ENCODE results near the gene ELL2. TPM values are rescaled to one million over a fixed set of nuclear protein-coding genes. Genes with fewer than 3 reads are reported as not detected.

The ELL2 gene
- polyA plus RNA-seq, 1 donor (not counting 4 experiments of a cell fraction or from before 2014, with no cell fraction given), result 100 TPM

- Histone ChIP-seq H4K20me1 (ENCODE audit: control insufficient read depth, extremely low read depth, insufficient read depth, low read length) (no peaks in the 10 kb centered on the region), H3K4me1 (ENCODE audit: control insufficient read depth, extremely low read depth, insufficient read depth, low read length) (peaks cover 39% of the 10 kb centered on the region), H3K4me3 (ENCODE audit: control insufficient read depth in 2 of 3, extremely low read depth in 1 of 3, insufficient read depth in 2 of 3, low read depth in 1 of 3, low read length in 3 of 3) (no peak overlapping the region), H3K79me2 (ENCODE audit: control insufficient read depth, insufficient read depth, low read length) (no peaks in the 10 kb centered on the region), H3K27me3 (ENCODE audit: control insufficient read depth, extremely low read depth, insufficient read depth, low read length) (no peaks in the 10 kb centered on the region), H3K36me3 (ENCODE audit: control insufficient read depth in 2 of 2, extremely low read depth in 1 of 2, insufficient read depth in 2 of 2, low read length in 2 of 2) (peaks cover 0 to 3% of the 10 kb centered on the region in 2 experiments), H3K4me2 (ENCODE audit: control insufficient read depth, extremely low read depth, insufficient read depth, low read depth, low read length) (no peak overlapping the region), H3K9me3 (ENCODE audit: control insufficient read depth, low read depth, low read length) (no peaks in the 10 kb centered on the region), H3K9ac (ENCODE audit: control insufficient read depth, extremely low read depth, insufficient read depth, low read length) (no peak overlapping the region), H3K27ac (ENCODE audit: control insufficient read depth, insufficient read depth, low read length) (peak overlapping the region; percentile 15), H2AFZ (ENCODE audit: control insufficient read depth, low read length) (no peak overlapping the region), H3K9me1 (ENCODE audit: control insufficient read depth, extremely low read depth, insufficient read depth, low read length) (no peaks in the 10 kb centered on the region)
- FAIRE-seq (no peak), DNase-seq (ENCODE audit: low read depth, low spot score) (no peak)
- dilution Hi-C loops (cut with MboI; ENCODE audit: extremely low pct_ligation_motif_present, low sequenced_read_pairs), result no loop called here
- TF ChIP-seq EZH2 (IDR thresholded peaks at IDR 0.05; ENCODE audit: low read length) (no peak), CTCF (optimal IDR thresholded peaks at IDR 0.05 in 1 of 3, IDR thresholded peaks at IDR 0.05 in 1 of 3, conservative IDR thresholded peaks at IDR 0.05 in 1 of 3; ENCODE audit: extremely low read depth in 1 of 3, insufficient read depth in 2 of 3, low read length in 3 of 3) (no peak)
Measured at GRCh38 chr5:95879661-95880060, 82.0 kb downstream of the ELL2 start.

GRCh38 chr5:95878417-95879323 is 83.0 kb downstream of the ELL2 start:
- dilution Hi-C loops (cut with MboI; ENCODE audit: extremely low pct_ligation_motif_present, low sequenced_read_pairs), result no loop called here
- no peaks in the 10 kb centered on the region for H4K20me1 ChIP-seq (ENCODE audit: control insufficient read depth, extremely low read depth, insufficient read depth, low read length)
- no peak overlapping the region for H3K4me3 ChIP-seq (ENCODE audit: control insufficient read depth in 2 of 3, extremely low read depth in 1 of 3, insufficient read depth in 2 of 3, low read depth in 1 of 3, low read length in 3 of 3)
- TF ChIP-seq CTCF (optimal IDR thresholded peaks at IDR 0.05 in 1 of 3, IDR thresholded peaks at IDR 0.05 in 1 of 3, conservative IDR thresholded peaks at IDR 0.05 in 1 of 3; ENCODE audit: extremely low read depth in 1 of 3, insufficient read depth in 2 of 3, low read length in 3 of 3) (no peak), EZH2 (IDR thresholded peaks at IDR 0.05; ENCODE audit: low read length) (no peak)
- H3K79me2 ChIP-seq (ENCODE audit: control insufficient read depth, insufficient read depth, low read length), result no peaks in the 10 kb centered on the region
- FAIRE-seq (peak; percentile 87), DNase-seq (ENCODE audit: low read depth, low spot score) (no peak)
- peak overlapping the region; percentile 43 for H3K4me2 ChIP-seq (ENCODE audit: control insufficient read depth, extremely low read depth, insufficient read depth, low read depth, low read length)
- no peak overlapping the region for H3K9ac ChIP-seq (ENCODE audit: control insufficient read depth, extremely low read depth, insufficient read depth, low read length)
- peaks cover 0 to 3% of the 10 kb centered on the region in 2 experiments for H3K36me3 ChIP-seq (ENCODE audit: control insufficient read depth in 2 of 2, extremely low read depth in 1 of 2, insufficient read depth in 2 of 2, low read length in 2 of 2)
- H3K27me3 ChIP-seq (ENCODE audit: control insufficient read depth, extremely low read depth, insufficient read depth, low read length), result no peaks in the 10 kb centered on the region
- H3K9me1 ChIP-seq (ENCODE audit: control insufficient read depth, extremely low read depth, insufficient read depth, low read length), result no peaks in the 10 kb centered on the region
- H3K9me3 ChIP-seq (ENCODE audit: control insufficient read depth, low read depth, low read length), result no peaks in the 10 kb centered on the region
- H3K4me1 ChIP-seq (ENCODE audit: control insufficient read depth, extremely low read depth, insufficient read depth, low read length), result peaks cover 33% of the 10 kb centered on the region
- peak overlapping the region; percentile 37 for H3K27ac ChIP-seq (ENCODE audit: control insufficient read depth, insufficient read depth, low read length)
- H2AFZ ChIP-seq (ENCODE audit: control insufficient read depth, low read length), result peak overlapping the region; percentile 36
